GM12864 (cell line): ENCODE measurements around the gene TRERF1.

Source experiments
- DNase-seq: peaks from one replicate; pipeline ENCODE4 v3.0.0-alpha.2; 2011; ENCODE audit warnings: low read depth
- H3K4me3 ChIP-seq: 2 replicates; pipeline ENCODE4 v1.5.1; 2011; ENCODE audit warnings: mild to moderate bottlenecking, low read depth, low read length, control low read depth
- CTCF ChIP-seq: IDR thresholded peaks from 2 replicates; pipeline ENCODE4 v1.5.1; 2011; ENCODE audit warnings: low read depth, mild to moderate bottlenecking, moderate library complexity, low read length, control low read depth, inconsistent platforms; ENCODE audit errors: missing control alignments

The TRERF1 gene

GRCh38 chr6:42424906-42425474 lies 26.7 kb downstream of the TRERF1 start:
- no peak for TF ChIP-seq CTCF
- DNase-seq = no peak
- H3K4me3 ChIP-seq = no peak overlapping the region

GRCh38 chr6:42423244-42423643 lies 28.5 kb downstream of the TRERF1 start:
- no peak overlapping the region for H3K4me3 ChIP-seq
- TF ChIP-seq CTCF = no peak
- peak; percentile 76 for DNase-seq

GRCh38 chr6:42420741-42421140 lies 31.0 kb downstream of the TRERF1 start:
- no peak for DNase-seq
- H3K4me3 ChIP-seq = no peak overlapping the region
- no peak for TF ChIP-seq CTCF

- no peak for TF ChIP-seq CTCF
- no peak overlapping the region for H3K4me3 ChIP-seq
- no peak for DNase-seq
These were observed 32.0 kb downstream of the TRERF1 start for GRCh38 chr6:42419490-42420280.

GRCh38 chr6:42418724-42419123 lies 33.0 kb downstream of the TRERF1 start:
- H3K4me3 ChIP-seq = no peak overlapping the region
- TF ChIP-seq CTCF = no peak
- no peak for DNase-seq

GRCh38 chr6:42417641-42418112 lies 34.0 kb downstream of the TRERF1 start:
- DNase-seq = no peak
- no peak for TF ChIP-seq CTCF
- H3K4me3 ChIP-seq = no peak overlapping the region

GRCh38 chr6:42411406-42411805 lies 40.3 kb downstream of the TRERF1 start:
- no peak overlapping the region for H3K4me3 ChIP-seq
- no peak for DNase-seq
- no peak for TF ChIP-seq CTCF
